ENCODE data around the gene PCDH9.

DNA sequence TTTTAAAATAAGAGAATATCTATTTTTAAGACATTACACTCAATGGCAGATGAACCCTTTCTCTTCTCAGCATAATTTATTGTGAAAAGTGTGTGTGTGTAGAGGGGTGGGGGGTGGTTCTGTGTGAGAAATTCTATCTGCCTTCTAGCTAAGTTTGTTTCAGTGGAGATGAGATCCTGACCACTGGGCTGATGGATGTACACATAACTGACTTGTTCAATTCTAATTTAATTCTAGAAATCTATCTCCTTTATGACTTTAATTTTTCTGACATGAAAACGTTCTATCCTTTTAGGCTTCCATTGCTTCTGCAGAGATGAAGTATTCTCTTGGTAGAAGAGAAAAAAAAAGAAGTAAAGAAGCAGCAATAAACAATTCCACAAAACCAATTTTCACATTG, 891.6 kb downstream of the PCDH9 start:
- TF ChIP-seq, protein P1, sequence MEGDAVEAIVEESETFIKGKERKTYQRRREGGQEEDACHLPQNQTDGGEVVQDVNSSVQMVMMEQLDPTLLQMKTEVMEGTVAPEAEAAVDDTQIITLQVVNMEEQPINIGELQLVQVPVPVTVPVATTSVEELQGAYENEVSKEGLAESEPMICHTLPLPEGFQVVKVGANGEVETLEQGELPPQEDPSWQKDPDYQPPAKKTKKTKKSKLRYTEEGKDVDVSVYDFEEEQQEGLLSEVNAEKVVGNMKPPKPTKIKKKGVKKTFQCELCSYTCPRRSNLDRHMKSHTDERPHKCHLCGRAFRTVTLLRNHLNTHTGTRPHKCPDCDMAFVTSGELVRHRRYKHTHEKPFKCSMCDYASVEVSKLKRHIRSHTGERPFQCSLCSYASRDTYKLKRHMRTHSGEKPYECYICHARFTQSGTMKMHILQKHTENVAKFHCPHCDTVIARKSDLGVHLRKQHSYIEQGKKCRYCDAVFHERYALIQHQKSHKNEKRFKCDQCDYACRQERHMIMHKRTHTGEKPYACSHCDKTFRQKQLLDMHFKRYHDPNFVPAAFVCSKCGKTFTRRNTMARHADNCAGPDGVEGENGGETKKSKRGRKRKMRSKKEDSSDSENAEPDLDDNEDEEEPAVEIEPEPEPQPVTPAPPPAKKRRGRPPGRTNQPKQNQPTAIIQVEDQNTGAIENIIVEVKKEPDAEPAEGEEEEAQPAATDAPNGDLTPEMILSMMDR (IDR thresholded peaks at IDR 0.05; ENCODE audit: low read depth, low read length): no peak
- no peak for TF ChIP-seq EZH2phosphoT487 (IDR thresholded peaks at IDR 0.05; ENCODE audit: low read depth)

Data from OCI-LY3 (cell line).